Hepatocyte (in vitro differentiated cells): Measurements from ENCODE around the gene LSAMP. TPM values are rescaled to one million over a fixed set of nuclear protein-coding genes. Genes with fewer than 3 reads are reported as not detected.

ENCODE experiments used
- DNase-seq: peaks from one replicate; pipeline ENCODE4 v3.0.0-alpha.2; 2016; ENCODE audit warnings: low spot score
- H2AFZ ChIP-seq: fragments of 200-600 bp; sonication (generic); 2 replicates; pipeline ENCODE4 v1.6.0; 2016; ENCODE audit warnings: antibody characterized with exemption, mild to moderate bottlenecking
- H3K27ac ChIP-seq: fragments of 200-600 bp; sonication (generic); 2 replicates; pipeline ENCODE4 v1.5.1; 2016; ENCODE audit warnings: mild to moderate bottlenecking
- H3K27me3 ChIP-seq: fragments of 200-600 bp; sonication (generic); 2 replicates; pipeline ENCODE4 v1.6.1; 2016
- H3K36me3 ChIP-seq: fragments of 200-600 bp; sonication (generic); replicated peaks from 2 replicates; pipeline ENCODE4 v1.5.1; 2016; ENCODE audit warnings: low read depth; ENCODE audit not compliant: insufficient read depth
- H3K4me1 ChIP-seq: fragments of 200-600 bp; sonication (generic); 2 replicates; pipeline ENCODE4 v1.5.1; 2016; ENCODE audit warnings: mild to moderate bottlenecking, moderate library complexity; ENCODE audit not compliant: insufficient read depth
- H3K4me2 ChIP-seq: fragments of 200-600 bp; sonication (generic); 2 replicates; pipeline ENCODE4 v1.6.0; 2016
- H3K4me3 ChIP-seq: fragments of 200-600 bp; sonication (generic); 2 replicates; pipeline ENCODE4 v1.5.1; 2016; ENCODE audit warnings: mild to moderate bottlenecking
- H3K79me2 ChIP-seq: fragments of 200-600 bp; sonication (generic); 2 replicates; pipeline ENCODE4 v1.6.0; 2017; ENCODE audit warnings: mild to moderate bottlenecking
- H3K9me2 ChIP-seq: fragments of 200-600 bp; sonication (generic); replicated peaks from 2 replicates; pipeline ENCODE4 v1.6.0; 2017; ENCODE audit warnings: mild to moderate bottlenecking; ENCODE audit not compliant: insufficient read depth
- H3K9me3 ChIP-seq: fragments of 200-600 bp; sonication (generic); 2 replicates; pipeline ENCODE4 v1.5.1; 2016; ENCODE audit warnings: low read depth, mild to moderate bottlenecking
- H4K20me1 ChIP-seq: fragments of 200-600 bp; sonication (generic); 2 replicates; pipeline ENCODE4 v1.6.0; 2016; ENCODE audit warnings: mild to moderate bottlenecking; ENCODE audit not compliant: insufficient read depth, poor library complexity, severe bottlenecking
- EZH2 ChIP-seq: fragments of 200-600 bp; sonication (generic); IDR thresholded peaks from 2 replicates; pipeline ENCODE4 v1.6.1; 2016; ENCODE audit warnings: antibody characterized with exemption, mild to moderate bottlenecking, borderline replicate concordance
- EZH2phosphoT487 ChIP-seq: fragments of 200-600 bp; sonication (generic); IDR thresholded peaks from one replicate; pipeline ENCODE4 v1.6.1; 2018; ENCODE audit warnings: antibody characterized with exemption, mild to moderate bottlenecking, low read depth, moderate library complexity; ENCODE audit not compliant: unreplicated experiment, severe bottlenecking
- WGBS: methylation state at CpG from one replicate; pipeline ENCODE4 v1.1.6; 2016; ENCODE audit warnings: low lambda C conversion rate; ENCODE audit errors: missing lambda C conversion rate; 5-methylcytosine and 5-hydroxymethylcytosine counted together
- polyA plus RNA-seq: library from polyadenylated mRNA; unstranded; fragments of >200 nt; fragmentation: Nextera tagmentation; extraction: Ambion mirVana; gene quantifications from 2 replicates; pipeline ENCODE4 v1.2.1, GENCODE V29; 2016
- total RNA-seq: library from RNA; depleted of rRNA; stranded (reverse); fragments of >200 nt; gene quantifications from 2 replicates; pipeline ENCODE4 v1.2.3, GENCODE V29; 2014
- TF ChIP-seq, protein P1 (sequence below): fragments of 200-600 bp; sonication (generic); IDR thresholded peaks from 2 replicates; pipeline ENCODE4 v1.5.1; 2016; ENCODE audit warnings: antibody characterized with exemption, mild to moderate bottlenecking; ENCODE audit not compliant: poor library complexity

Gene LSAMP
- total and polyA plus RNA-seq, 2 experiments from 2014 or later = 15.1 to 22.3 TPM

DNA sequence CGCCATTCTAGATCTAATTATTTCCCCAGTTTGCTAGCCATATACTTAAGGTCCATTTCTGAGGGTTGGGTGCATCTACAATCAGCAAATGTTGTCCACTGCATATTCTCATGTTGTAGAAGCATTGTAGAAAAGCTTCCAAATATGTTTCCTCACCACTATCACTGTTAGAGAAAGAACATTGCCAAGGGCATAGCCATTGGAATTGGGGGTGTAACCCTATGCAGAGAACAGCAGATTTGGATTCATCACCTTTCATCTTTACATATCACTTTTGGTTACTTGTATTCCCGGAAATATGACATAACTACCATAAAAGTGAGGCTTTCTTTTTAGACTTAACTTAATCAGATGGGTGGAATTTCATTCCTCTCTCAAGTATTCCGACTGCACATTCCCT, 203.6 kb downstream of the LSAMP start:
- Histone ChIP-seq H4K20me1 (no peaks in the 10 kb centered on the region), H3K9me3 (no peaks in the 10 kb centered on the region), H3K79me2 (no peaks in the 10 kb centered on the region), H3K4me3 (no peak overlapping the region), H2AFZ (no peak overlapping the region), H3K27ac (no peak overlapping the region), H3K4me2 (no peak overlapping the region), H3K36me3 (no peaks in the 10 kb centered on the region), H3K9me2 (no peaks in the 10 kb centered on the region), H3K4me1 (no peaks in the 10 kb centered on the region), H3K27me3 (no peaks in the 10 kb centered on the region)
- 98% methylated on average over 3 of the region's 3 CpGs for WGBS
- TF ChIP-seq EZH2 (no peak), EZH2phosphoT487 (no peak)
- TF ChIP-seq, protein P1, sequence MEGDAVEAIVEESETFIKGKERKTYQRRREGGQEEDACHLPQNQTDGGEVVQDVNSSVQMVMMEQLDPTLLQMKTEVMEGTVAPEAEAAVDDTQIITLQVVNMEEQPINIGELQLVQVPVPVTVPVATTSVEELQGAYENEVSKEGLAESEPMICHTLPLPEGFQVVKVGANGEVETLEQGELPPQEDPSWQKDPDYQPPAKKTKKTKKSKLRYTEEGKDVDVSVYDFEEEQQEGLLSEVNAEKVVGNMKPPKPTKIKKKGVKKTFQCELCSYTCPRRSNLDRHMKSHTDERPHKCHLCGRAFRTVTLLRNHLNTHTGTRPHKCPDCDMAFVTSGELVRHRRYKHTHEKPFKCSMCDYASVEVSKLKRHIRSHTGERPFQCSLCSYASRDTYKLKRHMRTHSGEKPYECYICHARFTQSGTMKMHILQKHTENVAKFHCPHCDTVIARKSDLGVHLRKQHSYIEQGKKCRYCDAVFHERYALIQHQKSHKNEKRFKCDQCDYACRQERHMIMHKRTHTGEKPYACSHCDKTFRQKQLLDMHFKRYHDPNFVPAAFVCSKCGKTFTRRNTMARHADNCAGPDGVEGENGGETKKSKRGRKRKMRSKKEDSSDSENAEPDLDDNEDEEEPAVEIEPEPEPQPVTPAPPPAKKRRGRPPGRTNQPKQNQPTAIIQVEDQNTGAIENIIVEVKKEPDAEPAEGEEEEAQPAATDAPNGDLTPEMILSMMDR = no peak
- no peak for DNase-seq

DNA sequence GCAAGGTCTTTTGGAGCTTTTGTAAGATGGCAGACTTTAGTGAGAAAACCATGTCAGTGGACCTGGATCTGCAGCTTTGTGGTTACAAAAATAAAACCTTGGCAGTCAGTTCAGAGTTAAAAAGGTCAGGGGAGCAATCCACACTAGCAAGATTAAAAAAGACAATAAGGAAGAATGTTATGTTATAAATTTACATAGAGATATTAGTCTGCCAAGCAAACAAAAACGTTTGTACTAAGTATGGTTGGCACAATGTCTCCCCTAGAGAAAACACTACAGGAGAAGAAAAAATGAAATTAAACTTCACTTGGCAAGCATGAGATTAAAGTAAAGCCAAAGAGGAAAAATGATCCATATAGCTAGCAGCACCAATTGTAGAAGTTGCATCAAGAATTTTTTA, 205.0 kb downstream of the LSAMP start:
- Histone ChIP-seq H4K20me1 (no peaks in the 10 kb centered on the region), H3K9me2 (no peaks in the 10 kb centered on the region), H2AFZ (no peak overlapping the region), H3K36me3 (no peaks in the 10 kb centered on the region), H3K4me3 (no peak overlapping the region), H3K27me3 (no peaks in the 10 kb centered on the region), H3K27ac (no peak overlapping the region), H3K79me2 (no peaks in the 10 kb centered on the region), H3K4me1 (no peaks in the 10 kb centered on the region), H3K4me2 (no peak overlapping the region), H3K9me3 (no peaks in the 10 kb centered on the region)
- TF ChIP-seq EZH2 = no peak
- TF ChIP-seq, protein P1 = no peak
- no peak for TF ChIP-seq EZH2phosphoT487
- DNase-seq = no peak
- WGBS = 0% methylated on average over 1 of the region's 1 CpG

DNA sequence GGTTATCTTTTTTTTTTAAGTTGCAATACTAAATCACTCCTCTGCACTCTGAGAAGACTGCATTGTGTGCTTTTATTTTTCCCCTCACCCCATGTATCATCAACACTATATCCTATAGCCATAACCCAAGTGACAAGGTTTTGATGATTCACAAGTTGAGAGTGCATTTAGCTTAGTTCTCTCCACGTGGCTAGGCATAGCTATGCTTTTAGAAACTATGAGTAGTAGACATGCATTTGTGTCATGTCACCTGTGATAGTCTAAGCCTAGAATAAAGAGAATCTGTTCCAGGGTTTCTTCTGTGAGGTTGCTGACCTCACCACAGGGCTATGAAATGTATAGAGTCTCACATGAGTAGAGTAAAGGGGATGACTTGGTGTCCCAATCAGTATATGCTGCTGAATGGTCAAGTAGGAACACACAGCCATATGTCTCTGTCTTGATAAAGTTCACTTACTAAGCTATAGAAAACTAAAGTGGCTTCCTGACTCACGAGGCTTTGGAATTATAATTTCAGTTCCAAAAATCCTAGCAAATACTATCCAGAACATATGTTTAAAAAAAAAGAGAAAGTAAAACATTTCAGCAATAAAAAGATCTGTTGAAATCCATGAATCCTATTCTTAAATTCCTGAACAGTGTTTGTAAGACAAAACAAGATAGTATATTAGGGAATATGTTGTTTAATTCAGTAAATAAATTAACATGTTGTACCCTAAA, 206.3 kb downstream of the LSAMP start:
- Histone ChIP-seq H3K4me2 (no peak overlapping the region), H3K9me3 (no peaks in the 10 kb centered on the region), H4K20me1 (no peaks in the 10 kb centered on the region), H3K4me3 (no peak overlapping the region), H3K9me2 (no peaks in the 10 kb centered on the region), H3K4me1 (no peaks in the 10 kb centered on the region), H2AFZ (no peak overlapping the region), H3K36me3 (no peaks in the 10 kb centered on the region), H3K27me3 (no peaks in the 10 kb centered on the region), H3K79me2 (no peaks in the 10 kb centered on the region), H3K27ac (no peak overlapping the region)
- no peak for DNase-seq
- WGBS = 26% methylated on average over 2 of the region's 2 CpGs
- TF ChIP-seq, protein P1 = no peak
- no peak for TF ChIP-seq EZH2phosphoT487
- no peak for TF ChIP-seq EZH2
